Kidney tubule cell (primary cell): ENCODE results near the gene WDR26.
A peak's percentile ranks its signal among the peaks of the same experiment; 100 is the strongest.
"Not testable (repeated sequence)": the region's sequence is repeated elsewhere in the genome, so short reads cannot be mapped to it uniquely, and the experiment has no call there.

Source experiments
- DNase-seq: peaks from one replicate; pipeline ENCODE4 v3.0.0-alpha.2; 2018; ENCODE audit warnings: low spot score

Gene WDR26

DNA sequence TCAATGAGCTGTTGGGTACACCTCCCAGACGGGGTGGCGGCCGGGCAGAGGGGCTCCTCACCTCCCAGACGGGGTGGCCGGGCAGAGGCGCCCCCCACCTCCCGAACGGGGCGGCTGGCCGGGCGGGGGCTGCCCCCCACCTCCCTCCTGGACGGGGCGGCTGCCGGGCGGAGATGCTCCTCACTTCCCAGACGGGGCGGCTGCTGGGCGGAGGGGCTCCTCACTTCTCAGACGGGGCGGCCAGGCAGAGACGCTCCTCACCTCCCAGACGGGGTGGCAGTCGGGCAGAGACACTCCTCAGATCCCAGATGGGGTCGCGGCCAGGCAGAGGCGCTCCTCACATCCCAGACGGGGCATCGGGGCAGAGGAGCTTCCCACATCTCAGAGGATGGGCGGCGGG, 84.9 kb downstream of the WDR26 start:
- DNase-seq: not testable (repeated sequence)

DNA sequence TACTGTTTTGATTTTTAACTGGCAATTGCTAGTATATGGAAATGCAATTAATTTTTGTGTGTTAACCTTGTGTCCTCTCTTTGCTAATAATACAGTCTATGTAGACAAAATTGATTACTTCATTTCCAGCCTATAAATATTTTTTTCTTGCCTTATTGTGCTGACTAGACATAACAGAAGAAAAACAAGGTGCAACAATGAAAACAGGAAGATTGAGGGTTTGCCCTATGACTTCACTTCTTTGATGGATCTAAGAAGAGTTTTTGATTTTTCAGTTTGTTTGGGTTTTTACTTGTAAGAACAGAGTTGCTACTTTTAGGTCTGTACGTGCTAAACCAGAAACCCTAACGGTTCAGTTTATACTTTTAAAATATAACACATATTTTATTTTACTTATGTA, 86.5 kb downstream of the WDR26 start:
- DNase-seq: no peak

DNA sequence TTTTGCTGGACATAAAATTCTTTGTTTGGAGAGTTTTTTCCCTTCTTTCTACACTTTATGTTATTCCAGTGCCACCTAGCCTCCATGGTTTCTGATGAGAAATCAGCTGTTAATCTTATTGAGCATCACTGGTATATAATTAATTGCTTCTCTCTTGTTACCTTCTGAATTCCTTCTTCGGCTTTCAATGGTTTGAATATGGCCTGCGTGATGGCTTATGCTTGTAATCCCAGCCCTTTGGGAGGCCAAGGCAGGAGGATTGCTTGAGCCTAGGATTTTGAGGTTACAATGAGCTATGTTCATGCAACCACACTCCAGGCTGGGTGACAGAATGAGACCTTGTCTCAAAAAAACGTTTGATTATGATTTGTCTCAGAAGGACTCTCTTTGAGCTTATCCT, 90.9 kb downstream of the WDR26 start:
- no peak for DNase-seq

DNA sequence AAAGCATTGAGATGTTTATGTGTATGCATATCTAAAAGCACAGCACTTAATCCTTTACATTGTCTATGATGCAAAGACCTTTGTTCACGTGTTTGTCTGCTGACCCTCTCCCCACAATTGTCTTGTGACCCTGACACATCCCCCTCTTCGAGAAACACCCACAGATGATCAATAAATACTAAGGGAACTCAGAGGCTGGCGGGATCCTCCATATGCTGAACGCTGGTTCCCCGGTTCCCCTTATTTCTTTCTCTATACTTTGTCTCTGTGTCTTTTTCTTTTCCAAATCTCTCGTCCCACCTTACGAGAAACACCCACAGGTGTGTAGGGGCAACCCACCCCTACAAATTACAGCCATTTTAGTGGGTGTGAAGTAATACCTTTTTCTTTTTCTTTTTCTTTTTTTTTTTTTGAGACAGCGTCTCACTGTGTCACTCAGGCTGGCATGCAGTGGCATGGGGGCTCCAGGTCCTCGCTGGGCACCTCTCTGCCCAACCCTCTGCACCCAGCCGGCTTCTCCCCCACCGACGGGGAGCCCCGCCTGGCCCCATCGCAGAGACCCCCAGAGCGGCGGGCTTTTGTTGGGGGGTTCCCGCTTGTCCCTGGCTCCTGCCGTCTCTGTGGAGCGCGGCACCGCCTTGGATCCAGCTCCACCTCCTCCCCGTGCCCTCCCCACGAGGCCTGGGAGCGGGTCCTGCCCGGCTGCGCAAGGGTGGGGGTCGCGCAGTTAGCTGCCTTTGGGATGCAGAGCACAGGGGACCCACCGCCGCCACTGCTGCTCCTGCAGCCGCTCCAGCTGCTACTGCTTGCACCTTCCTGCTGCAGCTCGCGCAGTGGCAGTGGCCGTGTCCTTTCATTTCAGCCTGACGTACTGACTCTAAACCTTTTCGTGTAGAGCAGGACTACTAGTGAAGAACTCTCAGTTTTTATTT, 93.9 kb downstream of the WDR26 start:
- DNase-seq: peak; percentile 33

DNA sequence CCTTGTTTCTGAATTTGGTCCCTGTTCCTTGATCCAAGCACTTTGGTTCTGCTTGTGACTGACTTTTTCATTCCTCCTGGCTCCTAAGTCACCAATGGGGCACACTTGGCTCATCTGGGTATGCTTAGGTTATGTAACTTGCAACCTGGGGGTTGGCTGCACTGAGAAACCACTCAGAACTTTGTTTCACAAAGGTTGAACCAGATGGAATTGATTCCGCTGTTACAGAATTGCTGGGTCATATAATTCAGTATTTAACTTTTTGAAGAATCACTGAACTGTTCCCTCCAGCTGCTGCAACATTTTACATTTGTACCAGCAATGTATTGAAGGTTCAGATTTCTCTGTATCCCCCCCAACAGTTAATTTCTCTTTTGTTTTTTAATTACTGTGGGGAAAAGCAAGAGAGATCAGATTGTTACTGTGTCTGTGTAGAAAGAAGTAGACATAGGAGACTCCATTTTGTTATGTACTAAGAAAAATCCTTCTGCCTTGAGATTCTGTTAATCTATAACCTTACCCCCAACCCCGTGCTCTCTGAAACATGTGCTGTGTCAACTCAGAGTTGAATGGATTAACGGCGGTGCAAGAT, 95.1 kb downstream of the WDR26 start:
- no peak for DNase-seq

DNA sequence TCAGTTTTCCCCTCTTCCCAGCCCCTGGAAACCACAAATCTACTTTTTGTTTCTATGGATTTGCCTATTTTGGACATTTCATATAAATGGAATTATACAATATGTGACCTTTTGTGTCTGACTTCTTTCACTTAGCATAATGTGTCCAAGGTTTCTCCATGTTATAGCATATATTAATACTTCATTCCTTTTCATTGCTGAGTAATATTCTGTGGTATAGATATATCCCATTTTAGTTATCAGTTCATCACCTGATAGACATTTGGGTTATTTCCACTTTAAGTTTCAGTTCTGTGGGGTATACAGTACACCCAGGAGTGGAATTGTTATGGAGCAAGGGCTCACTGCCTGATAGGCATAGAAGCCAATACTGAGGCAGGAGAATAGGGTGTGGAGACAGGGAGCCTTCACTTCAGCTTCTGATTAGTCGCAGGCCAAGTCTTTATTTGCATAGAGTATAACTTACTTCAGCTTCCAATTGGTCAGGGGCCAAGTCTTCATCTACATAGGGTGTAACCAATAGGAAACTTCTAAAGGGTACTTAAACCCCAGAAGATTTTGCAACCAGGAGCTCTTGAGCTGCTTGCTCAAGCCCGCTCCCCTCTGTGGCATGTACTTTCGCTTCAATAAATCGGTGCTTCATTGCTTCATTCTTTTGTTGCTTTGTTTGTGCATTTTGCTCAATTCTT, 96.3 kb downstream of the WDR26 start:
- no peak for DNase-seq
